NT2/D1 (cell line): ENCODE measurements around the gene C9orf43.
"Not testable (repeated sequence)": the region's sequence is repeated elsewhere in the genome, so short reads cannot be mapped to it uniquely, and the experiment has no call there.

Experiments
- DNase-seq: peaks from one replicate; pipeline ENCODE4 v3.0.0-alpha.2; 2011; ENCODE audit warnings: low read depth, low spot score
- H3K27me3 ChIP-seq: 2 replicates; pipeline ENCODE4 v1.6.0; 2011; ENCODE audit warnings: mild to moderate bottlenecking; ENCODE audit not compliant: insufficient read length, insufficient read depth
- H3K36me3 ChIP-seq: 2 replicates; pipeline ENCODE4 v1.6.1; 2011; ENCODE audit warnings: mild to moderate bottlenecking, low read length, mixed read lengths; ENCODE audit not compliant: insufficient read depth, insufficient read length
- H3K4me1 ChIP-seq: 2 replicates; pipeline ENCODE4 v1.5.1; 2011; ENCODE audit not compliant: insufficient read depth, insufficient read length
- H3K4me3 ChIP-seq: 2 replicates; pipeline ENCODE4 v1.5.1; 2011; ENCODE audit warnings: low read depth; ENCODE audit not compliant: insufficient read length
- H3K9ac ChIP-seq: 2 replicates; pipeline ENCODE4 v1.6.0; 2011; ENCODE audit warnings: low read depth; ENCODE audit not compliant: insufficient read length
- H3K9me3 ChIP-seq: 2 replicates; pipeline ENCODE4 v1.5.1; 2011; ENCODE audit warnings: mild to moderate bottlenecking, low read length; ENCODE audit not compliant: insufficient read depth
- SUZ12 ChIP-seq: IDR thresholded peaks from 2 replicates; pipeline ENCODE4 v1.6.1; 2011; ENCODE audit not compliant: insufficient read length, insufficient read depth; ENCODE audit errors: extremely low read depth
- YY1 ChIP-seq: IDR thresholded peaks from 2 replicates; pipeline ENCODE4 v1.6.1; 2011; ENCODE audit not compliant: insufficient read length, insufficient read depth
- ZNF274 ChIP-seq: IDR thresholded peaks from 2 replicates; pipeline ENCODE4 v1.6.1; 2011; ENCODE audit warnings: mild to moderate bottlenecking, low read depth, low read length

Gene C9orf43

DNA sequence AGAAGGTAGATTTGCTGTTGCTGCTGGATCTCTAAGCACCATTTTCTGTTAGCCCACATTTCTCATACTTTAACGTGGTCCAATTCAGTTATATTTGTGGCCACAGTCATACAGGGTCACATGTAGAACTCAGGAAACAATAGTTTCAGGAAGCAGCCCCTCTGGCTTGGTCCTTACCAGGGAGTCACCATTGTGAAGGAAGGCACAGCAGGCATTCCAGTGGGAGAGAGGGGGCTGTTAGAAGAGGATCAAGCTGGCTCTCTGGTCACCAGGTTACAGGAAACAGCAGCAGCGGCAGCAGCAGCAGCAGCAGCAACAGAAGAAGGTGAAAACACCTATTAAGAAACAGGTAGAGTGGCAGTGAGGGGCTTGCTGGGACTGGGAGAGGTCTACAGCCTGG, 14.5 kb downstream of the C9orf43 start:
- TF ChIP-seq ZNF274 = no peak
- no peak for TF ChIP-seq SUZ12
- no peak for TF ChIP-seq YY1
- no peaks in the 10 kb centered on the region for H3K9me3 ChIP-seq
- no peaks in the 10 kb centered on the region for H3K4me1 ChIP-seq
- no peaks in the 10 kb centered on the region for H3K36me3 ChIP-seq
- no peak overlapping the region for H3K4me3 ChIP-seq
- no peaks in the 10 kb centered on the region for H3K27me3 ChIP-seq
- no peak for DNase-seq
- H3K9ac ChIP-seq = no peak overlapping the region

DNA sequence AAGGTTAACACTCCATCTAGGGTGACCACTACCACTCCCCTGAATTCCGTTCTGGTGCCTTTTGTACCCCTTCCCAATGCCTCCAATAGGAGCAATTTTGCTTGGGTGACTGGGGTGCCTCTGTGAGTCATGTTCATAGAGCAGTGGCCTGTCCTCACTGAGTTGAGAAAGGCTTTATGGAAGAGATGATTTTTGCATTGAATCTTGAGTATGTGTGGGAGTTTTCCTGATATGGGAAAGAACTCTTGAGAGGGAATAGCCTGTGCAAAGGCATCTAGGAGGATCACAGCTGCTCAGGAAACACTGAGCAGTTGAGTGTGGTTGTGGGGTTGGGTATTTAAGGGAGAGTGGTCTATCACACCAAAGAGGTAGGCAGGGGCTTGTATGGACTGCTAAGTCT, 16.2 kb downstream of the C9orf43 start:
- Histone ChIP-seq H3K4me3 (no peak overlapping the region), H3K9me3 (no peaks in the 10 kb centered on the region), H3K4me1 (no peaks in the 10 kb centered on the region), H3K36me3 (no peaks in the 10 kb centered on the region), H3K27me3 (no peaks in the 10 kb centered on the region), H3K9ac (no peak overlapping the region)
- DNase-seq = no peak
- no peak for TF ChIP-seq SUZ12
- no peak for TF ChIP-seq YY1
- TF ChIP-seq ZNF274 = no peak

DNA sequence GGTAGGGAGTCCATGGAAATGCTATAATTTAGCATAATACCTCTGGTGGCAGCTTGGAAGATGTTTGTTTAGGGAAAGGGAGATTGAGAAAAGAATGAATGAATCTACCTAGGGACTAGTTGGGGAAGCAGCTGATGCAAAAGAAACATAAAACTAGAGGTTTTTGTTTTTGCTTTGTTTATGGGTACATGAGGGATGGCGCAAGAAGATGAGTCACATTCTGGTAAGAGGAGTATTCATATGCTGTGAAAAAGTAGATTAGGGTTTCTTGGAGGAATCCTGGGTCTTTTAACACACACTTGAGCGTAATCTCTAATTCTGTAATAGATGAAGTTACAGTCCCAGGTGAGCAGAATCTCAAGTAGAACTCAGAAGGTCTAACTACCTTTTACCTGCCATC, 17.1 kb downstream of the C9orf43 start:
- Histone ChIP-seq H3K27me3 (no peaks in the 10 kb centered on the region), H3K36me3 (no peaks in the 10 kb centered on the region), H3K9ac (no peak overlapping the region), H3K9me3 (no peaks in the 10 kb centered on the region), H3K4me3 (no peak overlapping the region), H3K4me1 (no peaks in the 10 kb centered on the region)
- DNase-seq = no peak
- no peak for TF ChIP-seq YY1
- no peak for TF ChIP-seq ZNF274

DNA sequence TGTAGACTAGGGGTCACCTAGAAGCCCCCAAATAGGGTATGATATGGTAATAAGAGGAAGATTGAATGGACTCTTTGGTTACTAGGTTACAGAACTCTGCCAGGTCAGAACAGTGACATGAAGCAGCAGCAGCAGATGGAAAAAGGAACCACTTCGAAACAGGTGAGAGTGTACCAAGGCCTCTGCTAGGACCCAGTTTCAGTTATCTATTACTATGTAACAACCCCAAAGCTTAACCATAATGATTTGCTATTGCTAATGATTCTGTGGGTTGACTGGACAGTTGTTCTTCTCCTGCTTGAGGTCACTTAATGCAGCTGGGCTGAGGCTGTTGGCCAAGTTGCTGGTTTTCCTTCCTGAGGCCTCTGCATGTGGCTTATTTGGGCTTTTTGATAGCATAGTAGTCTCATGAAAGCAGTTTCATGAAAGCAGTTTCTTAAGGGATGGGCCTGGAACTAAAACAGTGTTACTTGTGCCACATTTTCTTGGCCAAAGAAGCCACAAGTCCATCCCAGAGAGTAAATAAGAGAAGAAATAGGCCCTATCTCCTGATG, 17.6 kb downstream of the C9orf43 start:
- TF ChIP-seq YY1 = no peak
- no peak for TF ChIP-seq SUZ12
- TF ChIP-seq ZNF274 = no peak
- no peak overlapping the region for H3K9ac ChIP-seq
- DNase-seq = no peak
- H3K4me3 ChIP-seq = no peak overlapping the region
- no peaks in the 10 kb centered on the region for H3K36me3 ChIP-seq
- H3K4me1 ChIP-seq = no peaks in the 10 kb centered on the region
- no peaks in the 10 kb centered on the region for H3K27me3 ChIP-seq
- no peaks in the 10 kb centered on the region for H3K9me3 ChIP-seq

DNA sequence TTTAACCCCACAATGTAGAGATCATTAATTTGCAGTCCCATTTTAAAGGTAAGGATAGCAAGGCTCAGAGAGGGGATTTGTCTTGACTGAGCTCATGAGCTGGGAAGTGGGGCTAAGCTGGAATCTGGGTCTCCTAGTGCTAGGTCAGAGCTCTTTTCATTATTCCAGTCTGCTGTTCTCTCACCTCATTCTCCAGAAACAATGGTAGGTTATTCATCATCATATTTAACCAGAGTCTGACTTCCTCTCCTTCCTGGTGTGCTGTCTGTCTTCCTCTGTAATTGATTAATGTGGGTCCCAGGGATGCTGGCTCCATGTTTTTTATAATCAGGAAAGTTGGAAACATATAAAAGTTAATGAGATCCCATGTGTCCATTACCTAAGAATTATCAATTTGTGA, 20.6 kb downstream of the C9orf43 start:
- Histone ChIP-seq H3K4me3 (no peak overlapping the region), H3K9ac (no peak overlapping the region), H3K27me3 (no peaks in the 10 kb centered on the region), H3K4me1 (no peaks in the 10 kb centered on the region), H3K9me3 (no peaks in the 10 kb centered on the region), H3K36me3 (no peaks in the 10 kb centered on the region)
- TF ChIP-seq SUZ12 (no peak), ZNF274 (no peak), YY1 (no peak)
- no peak for DNase-seq

DNA sequence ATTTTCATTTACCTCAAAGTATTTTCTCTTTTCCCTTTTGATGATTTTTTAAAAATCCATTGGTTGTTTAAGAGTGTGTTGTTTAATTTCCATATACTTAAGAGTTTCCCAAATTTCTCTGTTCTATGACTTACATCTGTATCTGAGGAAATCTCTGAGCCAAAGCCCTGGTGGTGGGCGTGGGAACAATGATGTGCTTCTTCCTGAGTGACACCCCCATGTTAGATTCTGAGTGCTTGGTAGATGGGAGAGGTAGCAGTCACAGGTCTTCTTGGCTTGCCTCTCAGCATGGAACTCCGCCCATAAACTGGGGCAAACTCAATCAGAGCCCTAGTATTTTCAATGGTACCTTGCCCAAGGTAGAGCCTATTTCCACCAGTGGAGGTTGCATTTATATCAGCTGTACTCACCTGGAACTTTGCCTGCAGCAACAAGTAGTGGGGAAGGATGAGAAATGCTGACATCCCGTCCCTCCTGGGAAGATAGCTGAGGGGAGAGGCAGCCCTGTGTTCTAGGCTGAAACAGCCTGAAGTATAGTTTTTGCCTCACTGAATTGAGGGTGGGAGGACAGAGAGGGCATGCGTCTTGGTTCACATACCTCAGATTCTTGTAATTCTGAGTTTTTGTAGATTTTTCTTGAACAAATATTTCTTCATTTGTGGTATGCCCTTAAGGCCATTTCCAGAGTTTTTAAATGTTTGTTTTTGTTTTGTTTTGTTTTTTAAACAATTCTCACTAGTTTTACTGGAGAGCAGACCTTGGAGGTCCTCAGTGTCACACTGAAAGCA, 26.4 kb downstream of the C9orf43 start:
- H3K9me3 ChIP-seq = no peaks in the 10 kb centered on the region
- H3K4me3 ChIP-seq = no peak overlapping the region
- no peaks in the 10 kb centered on the region for H3K27me3 ChIP-seq
- DNase-seq = no peak
- no peak overlapping the region for H3K9ac ChIP-seq
- no peak for TF ChIP-seq ZNF274
- TF ChIP-seq SUZ12 = no peak
- no peak for TF ChIP-seq YY1
- no peaks in the 10 kb centered on the region for H3K4me1 ChIP-seq
- H3K36me3 ChIP-seq = no peaks in the 10 kb centered on the region

DNA sequence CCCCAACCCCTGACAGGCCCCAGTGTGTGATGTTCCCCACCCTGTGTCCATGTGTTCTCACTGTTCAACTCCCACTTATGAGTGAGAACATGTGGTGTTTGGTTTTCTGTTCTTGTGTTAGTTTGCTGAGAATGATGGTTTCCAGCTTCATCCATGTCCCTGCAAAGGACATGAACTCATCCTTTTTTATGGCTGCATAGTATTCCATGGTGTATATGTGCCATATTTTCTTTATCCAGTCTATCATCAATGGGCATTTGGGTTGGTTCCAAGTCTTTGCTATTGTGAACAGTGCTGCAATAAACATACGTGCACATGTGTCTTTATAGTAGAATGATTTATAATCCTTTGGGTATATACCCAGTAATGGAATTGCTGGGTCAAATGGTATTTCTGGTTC, 27.2 kb downstream of the C9orf43 start:
- DNase-seq, H3K4me1 ChIP-seq, H3K27me3 ChIP-seq, H3K36me3 ChIP-seq, H3K4me3 ChIP-seq, H3K9ac ChIP-seq, H3K9me3 ChIP-seq: not testable (repeated sequence)

DNA sequence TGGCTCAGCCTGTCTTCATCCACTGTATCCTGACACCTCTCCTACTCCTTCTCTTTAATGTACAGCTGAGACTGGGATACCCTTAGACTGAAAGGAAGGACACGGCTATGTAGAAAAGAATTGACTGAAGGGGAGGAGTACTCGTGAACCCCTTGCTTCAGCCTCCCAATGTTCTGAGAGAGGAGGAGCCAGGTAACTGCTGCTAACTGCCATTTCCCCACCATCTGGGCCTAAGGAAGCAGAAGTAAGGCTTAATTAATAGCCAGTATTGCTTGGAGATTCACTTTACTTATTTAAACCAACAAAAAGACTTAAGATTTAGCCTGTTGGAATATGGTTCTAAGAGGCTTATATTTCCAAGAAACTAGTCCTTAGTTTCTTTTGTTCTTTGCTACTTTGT, 34.2 kb downstream of the C9orf43 start:
- Histone ChIP-seq H3K9me3 (no peaks in the 10 kb centered on the region), H3K4me1 (no peaks in the 10 kb centered on the region), H3K36me3 (no peaks in the 10 kb centered on the region), H3K4me3 (no peak overlapping the region), H3K27me3 (no peaks in the 10 kb centered on the region), H3K9ac (no peak overlapping the region)
- DNase-seq = no peak
- TF ChIP-seq SUZ12 (no peak), YY1 (no peak), ZNF274 (no peak)
